Measurements from ENCODE around the gene LRRK1. TPM values are rescaled to one million over a fixed set of nuclear protein-coding genes. Genes with fewer than 3 reads are reported as not detected.

The LRRK1 gene
- total and polyA plus RNA-seq, 2 of the 4 experiments (the other 2 are of a cell fraction), result 3.0 to 5.8 TPM

GRCh38 chr15:101028321-101028720 is 109.2 kb downstream of the LRRK1 start:
- no peaks in the 10 kb centered on the region for H3K9me3 ChIP-seq (ENCODE audit: control insufficient read depth, insufficient read depth, low read length)
- dilution Hi-C loops (cut with HindIII; ENCODE audit: low sequenced_read_pairs, unreplicated experiment), result no loop called here
- H2BK5ac ChIP-seq (ENCODE audit: low read depth, low read length, poor library complexity, severe bottlenecking), result no peak overlapping the region
- no peak overlapping the region for H2AK9ac ChIP-seq (replicated peaks; ENCODE audit: low read depth, low read length, poor library complexity)
- no peak overlapping the region for H3K4me2 ChIP-seq (ENCODE audit: low read depth, low read length)
- H3K4ac ChIP-seq (ENCODE audit: low read depth, low read length), result no peak overlapping the region
- no peaks in the 10 kb centered on the region for H3K79me1 ChIP-seq (ENCODE audit: low read depth in 1 of 2, low read length in 2 of 2)
- H2BK20ac ChIP-seq (ENCODE audit: low read depth, low read length), result no peak overlapping the region
- H4K20me1 ChIP-seq (ENCODE audit: insufficient read depth, low read length), result no peaks in the 10 kb centered on the region
- TF ChIP-seq MXI1 (IDR thresholded peaks at IDR 0.05; ENCODE audit: borderline replicate concordance, low read depth, low read length), result no peak
- H3K36me3 ChIP-seq (ENCODE audit: control insufficient read depth, insufficient read depth, low read length), result peaks cover 10% of the 10 kb centered on the region; the same call in 1 of the 2 replicates
- no peak overlapping the region for H4K5ac ChIP-seq (ENCODE audit: low read depth, low read length)
- no peak overlapping the region for H2AFZ ChIP-seq (replicated peaks; ENCODE audit: low read length, poor library complexity)
- H3K56ac ChIP-seq (ENCODE audit: extremely low read depth, insufficient read depth, low read length), result no peak overlapping the region
- POLR2A ChIA-PET (ENCODE audit: unreplicated experiment), result no interaction called here
- H3K27me3 ChIP-seq (ENCODE audit: control insufficient read depth, insufficient read depth, low read length), result no peaks in the 10 kb centered on the region
- no peak overlapping the region for H3K4me3 ChIP-seq (ENCODE audit: insufficient read depth, low read depth, low read length)
- ATAC-seq (ENCODE audit: low read depth) (no peak), DNase-seq (peak; percentile 57)
- H3K23ac ChIP-seq (ENCODE audit: low read depth, low read length), result no peak overlapping the region
- H4K8ac ChIP-seq (ENCODE audit: low read depth in 2 of 2, low read length in 2 of 2), result no peak overlapping the region
- in situ Hi-C loops (cut with MboI; ENCODE audit: low sequenced_read_pairs), result no loop called here
- no peak overlapping the region for H2BK15ac ChIP-seq (ENCODE audit: low read depth, low read length)
- H2BK120ac ChIP-seq (ENCODE audit: low read depth, low read length), result no peak overlapping the region
- H3K4me1 ChIP-seq (ENCODE audit: control insufficient read depth, insufficient read depth, low read length), result peaks cover 10% of the 10 kb centered on the region
- WGBS, 2 experiments (ENCODE audit: extremely low coverage in 2 of 2, insufficient read length in 1 of 2), result 43% methylated on average over 7 of the region's 9 CpGs; no CpG with 5 or more reads in 1 of the 2 experiments
- intact Hi-C loops (cut with micrococcal nuclease), result no loop called here
- H3K9me1 ChIP-seq (ENCODE audit: insufficient read depth, low read length), result no peaks in the 10 kb centered on the region
- no peak overlapping the region for H3K18ac ChIP-seq (ENCODE audit: low read depth, low read length)
- no TSS peak for BruUV-seq (replicated peaks)
- CTCF ChIA-PET, result interaction anchor here (1.2 kb wide), 1 partner anchor 89 kb away, joined by 3 read pairs; no protein-coding TSS in a partner anchor
- no peak overlapping the region for H3K27ac ChIP-seq (ENCODE audit: insufficient read depth, low read length)
- H2AK5ac ChIP-seq (ENCODE audit: low read depth, low read length), result no peak overlapping the region
- H4K91ac ChIP-seq (ENCODE audit: insufficient read depth, low read depth, low read length), result no peak overlapping the region
- H3K9ac ChIP-seq (ENCODE audit: low read depth, low read length), result no peak overlapping the region
- no peak overlapping the region for H3K14ac ChIP-seq (replicated peaks; ENCODE audit: low read depth, low read length)
